HK-2 (cell line): ENCODE results near the gene GDPD4.

Experiments used
- DNase-seq: peaks from one replicate; pipeline ENCODE4 v3.0.0-alpha.2; 2018; ENCODE audit not compliant: unreplicated experiment

GDPD4 gene

GRCh38 chr11:77301510-77301909 is at the start of gene GDPD4:
Gene GDPD4, minus strand, starts transcription at chr11:77301686. Its CDS starts 16,549 bp downstream, at chr11:77285137.
- DNase-seq = no peak

- DNase-seq = no peak
Observed at GRCh38 chr11:77347948-77348347, 46.5 kb upstream of the GDPD4 start.

GRCh38 chr11:77346906-77347603 is 45.6 kb upstream of the GDPD4 start:
- DNase-seq = no peak

GRCh38 chr11:77345621-77346020 is 44.1 kb upstream of the GDPD4 start:
- DNase-seq = no peak

GRCh38 chr11:77340501-77340900 is 39.0 kb upstream of the GDPD4 start:
- no peak for DNase-seq

- DNase-seq = no peak
Observed at GRCh38 chr11:77332259-77332658, 30.8 kb upstream of the GDPD4 start.

- DNase-seq = no peak
Observed at GRCh38 chr11:77325159-77325558, 23.7 kb upstream of the GDPD4 start.

- no peak for DNase-seq
Observed at GRCh38 chr11:77324508-77324907, 23.0 kb upstream of the GDPD4 start.

GRCh38 chr11:77322926-77323590 is 21.6 kb upstream of the GDPD4 start:
- no peak for DNase-seq

- DNase-seq = no peak
Observed at GRCh38 chr11:77322506-77322905, 21.0 kb upstream of the GDPD4 start.

GRCh38 chr11:77320351-77320750 is 18.9 kb upstream of the GDPD4 start:
- DNase-seq = no peak

- DNase-seq = no peak
Observed at GRCh38 chr11:77318600-77318999, 17.1 kb upstream of the GDPD4 start.

- DNase-seq = no peak
Observed at GRCh38 chr11:77316733-77317342, 15.4 kb upstream of the GDPD4 start.

GRCh38 chr11:77312107-77312506 is 10.6 kb upstream of the GDPD4 start:
- DNase-seq = no peak

GRCh38 chr11:77311701-77312100 is 10.2 kb upstream of the GDPD4 start:
- no peak for DNase-seq

- DNase-seq = no peak
Observed at GRCh38 chr11:77310721-77311120, 9.2 kb upstream of the GDPD4 start.

GRCh38 chr11:77309401-77310085 is 8.1 kb upstream of the GDPD4 start:
- DNase-seq = no peak

- no peak for DNase-seq
Observed at GRCh38 chr11:77308838-77309237, 7.4 kb upstream of the GDPD4 start.

- DNase-seq = no peak
Observed at GRCh38 chr11:77303328-77303727, 1.8 kb upstream of the GDPD4 start.

GRCh38 chr11:77302752-77303151 is 1.3 kb upstream of the GDPD4 start:
- DNase-seq = no peak

GRCh38 chr11:77300695-77301094 is 791 bp downstream of the GDPD4 start:
- no peak for DNase-seq

- peak; percentile 62 for DNase-seq
Observed at GRCh38 chr11:77300028-77300427, 1.5 kb downstream of the GDPD4 start.
